ENCODE data around the gene CBLN1.
A peak's percentile ranks its signal among the peaks of the same experiment; 100 is the strongest.

The CBLN1 gene

DNA sequence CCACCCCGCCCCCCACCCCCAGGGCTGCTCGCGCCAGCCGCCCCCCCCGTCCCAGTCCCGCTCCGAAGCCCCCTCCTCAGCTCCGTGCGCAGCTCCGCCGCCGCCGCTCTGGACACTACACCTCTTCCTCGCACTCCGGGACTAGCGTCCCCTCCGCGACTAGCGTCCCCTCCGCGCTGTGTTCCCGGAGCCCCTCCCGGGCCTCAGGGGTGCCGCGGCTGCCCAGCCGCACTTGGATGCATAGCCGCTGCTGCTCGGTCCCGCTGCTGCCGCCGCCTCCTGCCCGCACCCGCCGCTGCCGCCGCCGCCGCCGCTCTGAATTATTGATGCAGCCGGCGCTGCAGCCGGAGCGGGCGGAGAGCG, at the start of gene CBLN1:
Gene CBLN1, minus strand, starts transcription at position 359 of the 363 bp plus-strand sequence. CDS start 373 bp downstream, outside the sequence.
- no peak for DNase-seq (ENCODE audit: low spot score)

DNA sequence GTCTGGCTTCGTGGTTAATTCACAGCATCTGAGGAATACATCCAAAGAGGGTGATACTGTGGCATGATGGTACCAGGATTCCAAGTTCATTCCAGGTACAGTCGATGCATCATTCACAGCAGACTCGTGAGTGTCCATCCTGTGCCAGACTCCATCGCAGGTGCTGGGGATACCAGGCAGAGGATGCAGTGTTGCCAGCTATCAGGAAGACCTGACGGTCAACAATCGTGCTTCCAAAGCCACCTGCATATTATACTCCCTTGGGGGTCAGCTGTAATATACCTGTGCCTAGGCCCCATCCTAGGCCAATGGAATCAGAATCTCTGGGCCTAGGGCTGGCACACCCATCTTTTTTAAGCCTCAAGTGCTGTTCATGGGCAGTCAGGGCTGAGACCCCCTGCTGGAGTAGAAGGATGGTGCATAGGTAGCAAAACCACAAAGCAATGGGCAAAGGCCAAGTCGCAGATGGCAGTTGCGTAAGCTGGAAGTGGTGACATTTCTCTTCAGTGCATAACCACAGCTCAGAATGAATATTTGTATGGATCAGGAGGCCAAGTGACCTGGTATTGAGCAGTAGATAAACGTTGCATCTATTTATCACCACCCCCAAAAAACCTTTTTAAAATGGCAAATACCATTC, 49.0 kb upstream of the CBLN1 start:
- peak; percentile 19 for DNase-seq (ENCODE audit: low spot score)

DNA sequence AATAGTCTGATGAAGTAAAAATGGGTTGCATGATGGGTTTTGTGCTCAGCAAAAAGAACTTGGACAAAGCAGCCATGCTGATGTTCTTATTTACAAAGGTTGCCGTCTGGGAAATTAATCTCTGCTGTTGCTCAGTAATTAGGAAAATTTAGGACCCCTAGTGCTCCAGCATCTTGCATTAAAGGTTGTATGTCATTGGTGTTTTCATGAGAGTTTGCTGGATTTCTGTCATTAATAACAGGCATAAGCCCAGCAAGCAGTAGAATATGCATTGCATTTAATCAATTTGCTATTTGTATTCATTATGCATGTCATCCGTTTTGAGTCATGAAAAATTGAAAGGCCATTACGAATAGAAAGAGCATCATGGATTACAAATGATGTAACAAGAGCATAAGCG, 46.7 kb upstream of the CBLN1 start:
- no peak for DNase-seq (ENCODE audit: low spot score)

DNA sequence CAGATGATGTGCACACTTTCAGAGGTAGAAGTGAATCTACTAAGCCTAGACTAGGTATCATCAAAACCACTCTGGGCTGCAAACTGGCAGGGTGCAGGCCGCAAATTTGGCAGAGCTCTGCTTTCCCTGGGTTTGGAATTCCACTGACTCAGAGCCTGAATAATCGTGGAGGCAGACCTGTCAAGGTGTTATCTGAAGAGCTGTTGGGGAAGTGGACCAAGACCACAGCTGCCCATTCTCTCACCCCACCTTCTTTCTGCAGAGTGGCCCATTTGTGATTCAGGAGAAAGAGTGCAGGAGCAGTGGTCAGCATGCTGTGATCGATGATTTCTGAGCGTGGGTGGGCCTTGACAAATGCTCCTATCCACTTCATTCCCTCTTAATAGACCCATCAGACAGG, 45.8 kb upstream of the CBLN1 start:
- no peak for DNase-seq (ENCODE audit: low spot score)

DNA sequence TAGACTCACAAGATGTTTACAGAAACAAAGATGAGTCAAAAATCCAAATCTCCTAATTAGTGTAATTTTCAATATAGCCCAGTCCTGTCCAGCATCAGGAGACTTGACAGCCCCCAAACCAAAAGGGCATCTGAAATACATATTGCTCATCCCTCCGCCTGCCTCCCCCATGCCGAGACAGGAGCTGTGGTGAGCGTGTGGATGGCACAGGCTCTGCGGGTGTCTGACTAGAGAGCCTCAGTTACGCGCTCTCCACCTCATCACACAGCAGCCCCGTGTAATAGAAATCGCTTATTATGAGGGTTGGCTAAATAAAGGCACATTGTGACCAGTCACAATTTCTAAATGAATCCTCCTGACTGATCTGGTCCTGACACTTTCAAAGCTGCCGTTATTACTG, 43.1 kb upstream of the CBLN1 start:
- no peak for DNase-seq (ENCODE audit: low spot score)

DNA sequence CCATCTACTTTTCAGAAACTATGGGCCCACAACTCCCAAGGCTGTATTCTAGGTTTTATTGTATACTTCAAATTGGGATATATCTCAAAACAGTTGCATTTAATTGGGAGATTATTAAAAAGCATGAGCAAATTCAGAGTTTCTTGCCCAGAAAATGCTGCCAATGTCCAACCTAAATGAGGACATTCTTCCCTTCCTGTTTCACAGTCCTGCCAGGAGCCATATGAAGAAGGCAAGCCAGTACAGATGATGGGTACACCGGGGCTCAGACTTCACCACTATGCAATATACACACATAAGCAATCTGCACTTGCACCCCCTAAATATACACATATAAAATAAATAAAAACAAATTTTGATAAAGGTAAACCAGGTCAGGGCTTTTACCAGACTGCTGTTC, 34.0 kb upstream of the CBLN1 start:
- DNase-seq (ENCODE audit: low spot score): no peak

DNA sequence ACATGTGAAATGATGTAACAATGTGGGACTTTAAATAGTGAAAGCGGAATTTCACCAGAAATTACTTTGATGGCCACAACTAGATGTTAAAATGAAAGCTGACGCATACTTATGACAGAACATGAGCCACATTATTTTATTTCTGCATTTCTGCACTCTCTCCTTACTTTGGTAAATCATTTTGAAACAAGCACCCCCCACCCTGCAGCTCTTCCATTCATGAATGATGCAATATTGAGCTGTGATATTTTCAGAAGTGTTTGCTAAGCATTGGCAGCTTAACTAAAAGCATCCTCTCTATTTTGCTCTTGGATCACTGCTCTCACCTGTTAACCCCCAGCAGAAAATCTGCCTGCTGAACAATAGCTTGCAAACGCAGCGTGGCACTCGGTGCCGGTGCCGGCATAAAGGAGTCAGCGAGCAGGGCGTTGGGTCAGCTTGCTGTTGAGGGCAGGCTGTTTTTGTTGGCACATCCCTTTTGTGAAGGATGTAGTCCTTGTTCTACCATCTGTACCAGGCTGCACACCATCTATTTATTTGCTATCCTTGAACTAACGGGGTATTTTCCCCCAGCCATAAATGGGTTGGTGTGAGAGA, 30.8 kb upstream of the CBLN1 start:
- no peak for DNase-seq (ENCODE audit: low spot score)

DNA sequence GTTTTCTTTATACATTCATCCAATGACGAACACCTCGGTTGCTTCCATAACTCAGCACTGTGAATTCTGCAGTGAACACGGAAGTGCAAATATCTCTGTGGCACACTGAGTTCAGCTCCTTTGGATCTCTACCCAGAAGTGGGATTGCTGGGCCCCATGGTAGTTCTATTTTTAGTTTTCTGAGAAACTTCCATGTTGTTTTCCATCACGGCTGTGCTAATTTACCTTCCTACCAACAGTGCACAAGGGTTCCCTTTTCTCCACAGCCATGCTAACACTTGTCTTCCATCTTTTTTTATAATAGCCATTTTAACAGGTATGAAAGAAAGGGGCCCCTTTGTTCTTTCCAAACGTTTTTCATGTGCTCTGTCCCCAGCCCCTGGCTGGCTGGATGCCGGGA, 30.2 kb upstream of the CBLN1 start:
- DNase-seq (ENCODE audit: low spot score): no peak

DNA sequence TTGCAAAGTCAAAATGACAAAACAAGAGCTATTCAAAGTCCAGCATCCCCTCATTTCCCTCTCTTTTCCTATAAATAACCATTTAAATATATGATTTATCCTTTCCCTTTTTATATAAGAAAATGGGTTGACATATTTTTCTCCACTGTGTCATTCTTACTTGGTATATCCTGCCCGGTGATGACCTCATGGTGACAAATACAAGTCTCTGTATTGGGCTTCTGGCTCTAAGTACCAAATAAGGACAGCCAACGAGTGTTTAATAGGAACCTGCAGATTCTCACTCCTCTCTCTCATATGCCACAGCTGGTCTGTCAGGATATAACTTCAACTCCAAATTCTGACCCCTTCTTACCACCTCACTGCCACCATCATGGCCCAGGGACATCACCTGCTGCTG, 25.5 kb upstream of the CBLN1 start:
- DNase-seq (ENCODE audit: low spot score): no peak

DNA sequence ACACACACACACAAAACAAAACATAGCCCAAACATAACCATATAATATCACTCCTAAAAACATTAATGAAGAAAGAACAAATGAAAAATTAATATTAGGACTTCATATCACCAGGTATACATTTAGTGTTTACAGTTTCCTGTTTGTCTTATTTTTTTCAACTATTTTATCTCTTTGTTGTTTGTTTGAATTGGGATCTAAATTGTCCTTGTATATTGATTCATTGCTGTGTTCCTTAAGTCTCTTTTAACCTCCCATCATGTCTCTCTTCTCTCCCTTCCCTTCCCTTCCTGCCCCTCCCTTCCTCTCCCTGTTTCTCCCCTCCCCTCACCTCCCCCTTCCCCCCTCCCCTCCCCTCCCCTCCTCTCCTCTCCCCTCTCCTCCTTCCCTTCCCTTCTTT, 23.8 kb upstream of the CBLN1 start:
- DNase-seq (ENCODE audit: low spot score): no peak

DNA sequence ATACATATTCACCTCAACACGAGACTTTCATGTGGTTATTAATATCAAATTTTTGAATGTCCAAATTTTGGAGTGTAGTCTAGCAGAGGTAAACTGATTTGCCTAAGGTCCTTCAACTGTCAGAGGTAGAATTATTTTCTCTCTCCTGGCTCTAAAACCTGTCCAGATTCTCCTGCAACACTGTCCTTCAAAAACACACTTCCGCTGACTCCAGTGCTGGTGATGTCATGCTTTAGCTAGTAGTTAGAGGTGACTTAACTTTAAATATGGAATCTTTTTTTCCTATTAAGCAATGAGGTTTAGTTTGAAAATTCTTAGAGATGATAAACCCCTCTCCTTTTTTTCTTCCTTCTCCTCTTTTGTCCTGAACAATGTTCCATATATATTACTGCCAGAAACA, 10.8 kb upstream of the CBLN1 start:
- DNase-seq (ENCODE audit: low spot score): no peak

DNA sequence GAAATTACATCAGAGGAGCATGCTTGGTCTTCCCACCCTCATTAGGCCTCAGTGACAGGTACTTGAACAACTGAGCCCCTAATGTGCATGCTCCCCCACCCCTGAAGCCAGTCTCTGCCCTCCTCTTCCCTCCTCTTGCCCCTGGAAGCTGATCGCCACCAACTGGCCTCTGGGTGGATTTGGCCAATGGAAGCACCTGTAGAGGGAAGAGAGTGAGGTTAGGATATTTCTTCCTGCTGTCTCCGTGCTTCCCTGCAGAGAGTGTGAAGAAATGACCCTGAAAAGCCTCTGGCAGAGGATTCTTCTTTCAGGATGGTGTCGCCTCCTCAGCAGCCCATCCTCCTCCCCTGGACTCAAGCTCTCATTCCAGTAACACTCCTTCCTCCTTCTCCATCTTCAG, 5.9 kb upstream of the CBLN1 start:
- no peak for DNase-seq (ENCODE audit: low spot score)

DNA sequence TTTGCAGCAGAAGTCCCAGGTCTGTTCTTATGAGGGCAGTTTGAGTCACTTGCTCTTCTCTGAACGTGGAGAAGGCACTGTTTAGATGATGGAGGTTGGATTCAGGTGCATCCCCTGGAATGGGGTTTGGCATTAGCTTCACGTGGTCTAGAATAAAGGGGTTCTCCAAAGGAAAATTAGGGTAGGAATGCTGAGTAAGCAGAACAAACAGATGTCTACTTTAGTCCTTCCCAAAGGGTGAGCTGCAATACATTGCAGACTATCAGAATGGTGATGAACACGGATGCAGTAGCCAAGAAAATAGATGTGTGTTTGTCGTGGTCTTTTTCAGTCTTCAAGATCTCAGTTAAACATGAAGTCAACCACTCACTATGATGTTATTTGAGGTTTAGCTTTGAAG, 3.3 kb upstream of the CBLN1 start:
- DNase-seq (ENCODE audit: low spot score): no peak

DNA sequence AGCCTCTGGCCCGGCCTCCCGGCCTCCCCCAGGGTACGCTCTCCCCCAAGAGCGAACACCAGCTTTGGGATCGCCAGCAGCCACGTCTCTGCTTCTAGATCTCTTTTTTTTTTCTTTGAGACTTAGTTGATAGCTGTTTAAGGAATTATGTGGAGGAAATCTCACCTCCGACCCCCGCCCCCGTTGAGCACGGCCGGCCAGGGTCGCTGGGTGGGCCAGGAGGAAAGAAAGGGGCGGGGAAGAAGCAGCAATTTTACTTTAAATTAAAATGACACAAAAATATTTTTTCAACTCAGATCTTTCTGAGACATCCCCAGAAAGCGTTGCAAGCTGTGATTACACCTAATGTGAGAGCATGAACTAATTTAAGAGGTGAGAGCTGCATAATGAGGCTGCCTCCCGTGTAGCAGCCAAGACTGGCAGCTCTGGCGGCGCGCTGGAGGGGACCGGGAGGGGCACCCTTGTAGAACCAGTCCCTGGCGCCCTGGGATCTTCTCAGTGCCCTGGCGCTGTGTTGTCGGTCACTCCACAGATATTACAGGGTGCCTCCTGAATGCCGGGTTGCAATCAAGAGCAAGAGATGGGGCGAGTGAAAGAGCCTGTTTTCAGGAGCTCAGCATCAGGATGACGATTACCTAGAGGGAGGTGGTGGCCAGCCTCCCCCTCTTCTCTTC, 1.9 kb upstream of the CBLN1 start:
- DNase-seq (ENCODE audit: low spot score): no peak

DNA sequence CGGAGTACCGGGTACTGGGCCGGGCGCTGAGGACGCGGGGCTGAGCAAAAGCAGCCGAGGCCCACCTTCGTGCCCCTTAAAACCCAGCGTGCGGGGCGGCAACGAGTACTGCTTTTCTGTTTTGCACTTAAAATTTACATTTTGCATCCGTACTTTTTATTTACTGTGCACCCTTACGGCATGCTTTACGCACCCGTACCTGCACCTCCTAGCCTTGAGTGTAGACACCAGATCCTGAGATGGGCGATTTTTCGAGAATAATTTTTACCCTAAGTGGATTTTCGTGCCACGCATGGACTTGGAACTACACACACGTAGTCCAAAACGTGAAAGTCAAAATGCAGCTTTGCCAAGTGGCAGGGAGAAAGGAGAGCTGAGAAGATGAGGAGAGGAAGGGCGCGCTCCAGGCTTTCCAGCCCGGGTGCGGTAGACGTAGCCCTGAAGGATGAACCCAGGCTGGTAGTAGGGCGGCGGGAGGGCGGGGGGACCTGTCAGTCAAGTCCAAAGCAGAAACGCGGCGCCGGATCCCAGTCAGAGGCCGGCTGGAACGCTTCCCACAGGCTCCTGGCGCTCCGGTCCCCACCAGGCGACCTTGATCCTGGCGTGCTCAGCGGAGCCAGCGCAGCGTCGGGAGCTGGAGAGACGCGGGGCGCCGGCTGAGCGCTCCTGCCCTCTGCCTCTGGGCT, 1.2 kb upstream of the CBLN1 start:
- DNase-seq (ENCODE audit: low spot score): peak; percentile 23

DNA sequence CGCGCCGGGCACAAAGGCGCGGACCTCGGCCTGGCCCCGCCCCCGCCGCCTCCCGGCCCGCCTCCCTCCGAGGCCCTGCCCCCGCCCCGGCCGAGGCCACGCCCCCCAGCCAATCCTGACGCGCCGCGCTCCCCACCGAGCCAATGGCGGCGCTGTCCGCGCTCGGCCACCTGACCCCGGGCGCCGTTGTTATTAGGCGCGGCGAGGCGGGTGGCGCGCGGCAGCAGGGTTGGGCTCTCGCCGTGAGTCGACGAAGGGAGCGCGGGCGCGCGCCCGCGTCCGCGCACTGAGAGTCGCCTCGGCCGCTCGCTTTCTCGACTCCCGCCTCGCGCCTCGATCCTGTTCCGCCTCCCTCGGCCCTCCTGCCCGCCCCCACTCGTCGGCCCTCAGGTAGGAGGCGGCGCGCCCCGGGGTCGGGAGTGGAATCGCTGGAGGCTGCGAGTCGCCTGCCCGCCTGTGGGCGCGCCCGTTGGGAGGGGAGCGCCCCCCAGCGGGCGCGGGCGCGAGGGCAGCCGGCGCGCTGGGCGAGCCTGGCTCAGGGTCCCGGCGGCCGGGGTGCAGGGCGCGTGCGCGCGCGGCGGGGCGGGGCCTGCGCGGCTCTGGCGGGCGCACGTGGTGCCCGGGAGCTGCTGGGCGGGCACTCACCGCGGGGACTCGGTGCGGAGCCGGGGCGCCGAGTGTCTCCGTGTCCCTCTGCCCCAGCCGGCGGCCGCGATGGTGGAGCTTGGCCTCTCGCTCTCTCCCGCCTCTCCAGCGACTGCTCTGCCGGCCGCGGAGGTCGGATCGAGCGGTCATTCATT, 405 bp upstream of the CBLN1 start:
- peak; percentile 86 for DNase-seq (ENCODE audit: low spot score)

DNA sequence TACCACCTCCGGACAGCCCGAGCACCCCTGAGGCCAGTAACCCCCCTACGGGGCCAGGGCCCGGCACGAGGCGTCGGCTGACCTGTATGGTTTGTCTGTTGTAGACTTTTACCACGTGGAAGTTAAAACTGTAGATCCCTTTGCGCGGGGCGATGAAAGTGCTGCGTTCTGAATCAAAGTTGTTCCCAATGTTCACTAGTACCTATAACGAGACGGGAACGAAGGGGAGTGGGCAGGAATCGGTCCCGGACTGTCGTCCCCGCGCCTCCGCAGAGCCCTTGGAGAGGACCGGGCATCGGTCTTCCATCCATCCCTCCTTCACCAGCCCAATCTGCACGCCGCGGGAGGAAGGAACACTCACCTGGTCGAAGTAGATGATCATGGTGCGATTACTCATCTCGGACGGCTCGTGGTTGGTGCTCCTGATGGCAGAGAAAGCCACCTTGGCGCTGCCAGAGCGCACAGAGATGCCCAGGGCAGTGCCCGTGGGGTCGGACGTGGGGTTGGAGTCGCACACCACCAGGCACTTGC, 732 bp downstream of the CBLN1 start:
- no peak for DNase-seq (ENCODE audit: low spot score)

DNA sequence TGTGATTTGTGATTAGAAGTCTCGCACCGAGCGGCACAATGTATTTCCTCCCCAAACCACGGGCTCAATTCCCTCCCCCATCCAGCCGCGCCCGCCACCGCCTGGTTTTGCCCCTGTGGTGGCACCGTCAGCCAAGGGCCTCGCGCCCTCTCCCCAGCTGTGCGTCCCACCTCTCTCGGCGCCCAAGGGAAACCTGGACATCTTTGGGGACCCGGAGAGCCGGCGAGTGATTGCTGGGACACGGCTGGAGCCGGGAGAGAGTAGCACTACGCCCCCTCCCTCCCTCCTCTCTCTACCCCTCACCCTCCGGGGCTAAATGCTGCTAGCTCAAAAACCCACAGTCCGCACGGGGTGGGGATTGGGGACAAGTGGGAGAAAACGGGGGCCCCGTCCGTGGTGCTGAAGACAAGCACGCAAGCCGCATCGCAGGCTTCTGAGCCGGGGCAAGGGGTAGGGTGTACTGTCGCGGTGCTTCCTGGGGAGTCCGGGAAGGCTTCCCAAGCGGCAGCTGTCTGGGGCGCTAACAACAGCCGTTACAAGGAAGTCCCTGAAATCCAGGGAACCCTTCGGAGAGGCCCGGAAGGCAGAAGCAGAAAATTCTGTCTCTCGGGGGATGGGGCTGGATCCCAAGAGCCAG, 1.4 kb downstream of the CBLN1 start:
- no peak for DNase-seq (ENCODE audit: low spot score)

DNA sequence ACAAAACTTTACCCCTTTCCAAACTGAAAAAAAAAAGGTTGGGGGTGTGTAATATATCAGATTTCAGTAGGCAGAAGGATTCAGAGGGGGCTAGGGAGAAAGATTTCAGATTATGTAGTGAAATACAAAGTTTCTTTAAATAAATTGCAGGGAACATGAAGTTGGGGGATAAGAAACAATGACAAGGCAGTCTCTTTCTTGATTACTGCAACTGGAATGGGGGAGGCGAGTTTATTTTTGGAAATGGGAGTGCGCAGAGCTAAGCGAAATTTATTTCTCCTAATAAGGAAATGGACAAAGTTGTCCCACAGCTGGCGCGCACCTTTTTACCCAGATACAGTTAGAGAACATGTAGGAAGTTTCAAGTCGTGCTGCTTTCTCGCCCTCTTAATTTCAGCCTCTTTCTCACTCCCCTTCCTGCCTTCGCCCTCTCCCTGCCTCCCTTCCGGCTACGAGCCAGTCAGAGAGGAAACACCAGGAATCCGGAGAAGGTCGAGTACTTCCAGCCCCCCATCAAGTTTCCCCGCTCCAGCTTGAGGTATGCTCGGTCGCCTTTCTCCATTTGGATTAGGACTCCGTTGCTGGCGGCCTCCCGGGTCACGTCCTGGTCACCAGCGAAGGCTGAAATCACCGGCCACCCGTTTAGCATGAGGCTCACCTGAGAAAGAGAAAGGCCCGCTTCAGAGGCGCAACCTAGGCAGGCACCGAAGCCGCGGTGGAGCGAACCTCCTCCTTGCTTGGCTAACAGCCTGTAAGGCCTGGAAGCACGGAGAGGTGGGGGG, 2.5 kb downstream of the CBLN1 start:
- DNase-seq (ENCODE audit: low spot score): no peak

DNA sequence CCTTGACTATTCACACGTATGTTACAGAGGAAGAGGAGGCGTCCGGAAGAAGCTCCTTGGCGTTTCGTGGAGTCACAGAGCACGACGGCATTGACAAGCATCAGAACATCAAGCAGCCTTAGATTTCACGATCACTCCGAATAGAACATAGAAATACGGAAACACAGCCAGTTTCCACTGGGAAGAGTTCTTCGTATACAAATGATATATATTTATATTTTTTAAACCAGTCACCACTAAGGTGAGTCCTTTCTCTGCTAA, 3.1 kb downstream of the CBLN1 start:
- DNase-seq (ENCODE audit: low spot score): no peak

Measured in SW480 (cell line).